Hindlimb muscle (tissue), 1 donor: Measurements from ENCODE around the gene SMAD9. TPM values are rescaled to one million over a fixed set of nuclear protein-coding genes. Genes with fewer than 3 reads are reported as not detected.

Source experiments
- DNase-seq: peaks from one replicate; pipeline ENCODE4 v3.0.0-alpha.2; 2013
- polyA plus RNA-seq: library from polyadenylated mRNA; unstranded; fragments of 120-200 nt; gene quantifications from one replicate; pipeline ENCODE4 v1.2.1, GENCODE V29; 2013; ENCODE audit not compliant: insufficient read length

SMAD9 gene
- polyA plus RNA-seq, 1 donor = 17.2 TPM

- no peak for DNase-seq
These were observed 105.6 kb downstream of the SMAD9 start for GRCh38 chr13:36814465-36814864.

DNA sequence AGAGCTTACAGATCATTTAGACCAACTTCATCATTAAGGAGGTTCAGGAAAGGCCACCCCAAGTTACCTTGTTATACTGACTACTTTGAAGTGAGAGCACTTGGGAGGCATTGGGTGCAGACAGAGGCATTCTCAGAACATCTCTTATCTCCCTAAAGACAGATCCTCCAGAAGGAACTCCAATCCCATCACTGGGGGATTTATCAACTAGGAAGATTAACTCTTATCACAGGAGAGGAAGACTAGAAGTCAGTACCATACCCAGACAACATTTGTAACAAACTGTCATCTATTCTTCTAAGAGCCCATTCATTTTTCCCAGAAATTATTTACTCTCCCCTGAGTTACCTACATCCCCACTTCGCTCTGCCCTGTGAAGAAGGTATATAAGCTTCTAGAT, 106.8 kb downstream of the SMAD9 start:
- no peak for DNase-seq

- no peak for DNase-seq
These were observed 112.4 kb downstream of the SMAD9 start for GRCh38 chr13:36807616-36808015.

GRCh38 chr13:36806102-36806501, 113.9 kb downstream of the SMAD9 start:
- no peak for DNase-seq

GRCh38 chr13:36804588-36804987, 115.5 kb downstream of the SMAD9 start:
- no peak for DNase-seq

DNA sequence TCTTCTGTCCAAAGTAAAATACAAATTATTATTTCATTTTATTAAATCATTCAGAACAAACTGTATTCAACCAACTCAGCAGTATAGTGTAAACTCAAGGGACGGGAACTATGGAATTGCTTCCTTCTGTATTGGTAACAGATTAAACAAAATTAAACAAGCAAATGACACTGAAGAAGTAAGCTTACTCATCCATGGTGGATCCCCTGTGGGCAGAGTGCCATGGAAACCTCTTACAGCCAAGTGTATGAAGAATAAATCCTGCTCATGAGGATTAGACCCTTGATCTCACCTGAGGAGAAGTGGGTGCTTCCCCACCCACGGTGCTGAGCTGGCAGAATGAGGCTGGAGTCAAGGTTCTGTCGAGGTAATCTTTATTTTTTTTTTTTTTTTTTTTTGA, 119.0 kb downstream of the SMAD9 start:
- no peak for DNase-seq

GRCh38 chr13:36796052-36796451, 124.0 kb downstream of the SMAD9 start:
- no peak for DNase-seq

DNA sequence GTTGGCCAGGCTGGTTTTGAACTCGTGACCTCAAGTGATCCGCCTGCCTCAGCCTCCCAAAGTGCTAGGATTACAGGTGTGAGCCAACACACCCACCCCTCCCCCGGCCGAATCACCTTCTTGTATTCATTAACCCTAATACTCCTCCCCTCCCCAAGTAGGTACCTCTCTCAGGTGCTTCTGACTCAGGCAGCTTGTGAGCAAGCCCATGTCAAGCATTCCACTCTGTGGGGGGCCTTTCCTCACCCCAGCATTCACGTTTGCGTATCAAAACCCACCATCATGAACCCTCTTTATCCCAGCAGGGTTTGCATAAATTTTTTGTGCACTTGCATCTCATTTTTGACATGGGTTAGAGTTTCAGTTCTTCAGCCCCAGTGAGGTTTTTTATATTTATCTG, 124.6 kb downstream of the SMAD9 start:
- DNase-seq = no peak

Other genes starting within 250 kb of the SMAD9 start
- gene SERTM1, start 246.2 kb downstream of the SMAD9 start, polyA plus RNA-seq = 0.10 TPM
- gene RFXAP, start 101.0 kb downstream of the SMAD9 start, polyA plus RNA-seq = 8.1 TPM
- 17.8 TPM for gene ALG5, start 79.1 kb upstream of the SMAD9 start, polyA plus RNA-seq
- 38.2 TPM for gene EXOSC8, start 80.5 kb upstream of the SMAD9 start, polyA plus RNA-seq
- gene SUPT20H, start 139.4 kb upstream of the SMAD9 start, polyA plus RNA-seq = 53.8 TPM
- gene CSNK1A1L, start 185.4 kb upstream of the SMAD9 start, polyA plus RNA-seq = not detected